GM10248 (cell line): ENCODE measurements around the gene PCNX2.

Source experiments
- CTCF ChIA-PET: fragments of 300-600 bp; sonication (Branson Sonifier 250); formaldehyde crosslinking; extraction: SDS; loops from one replicate; lab custom pipeline; 2021; ENCODE audit warnings: antibody characterized with exemption; lab: Yijun Ruan, JAX
- POLR2A ChIA-PET: fragments of 350-650 bp; sonication (Branson Sonifier 250); formaldehyde crosslinking; extraction: SDS; loops from one replicate; lab custom pipeline; 2020; ENCODE audit warnings: antibody characterized with exemption; lab: Yijun Ruan, JAX
- DNase-seq: peaks from one replicate; pipeline ENCODE4 v3.0.0; 2012; ENCODE audit errors: extremely low spot score
- CTCF ChIP-seq: IDR thresholded peaks from 2 replicates; pipeline ENCODE4 v1.5.1; 2012; ENCODE audit warnings: mild to moderate bottlenecking, low read depth; ENCODE audit errors: extremely low read depth, missing control alignments, control extremely low read depth

Gene PCNX2

GRCh38 chr1:232978815-232979214 is 316.7 kb downstream of the PCNX2 start:
- peak; percentile 6 for DNase-seq
- TF ChIP-seq CTCF, result no peak
- ChIA-PET POLR2A (no interaction called here), CTCF (interaction anchor here (1.0 kb wide), 1 partner anchor 13 kb away, joined by 3 read pairs; no protein-coding TSS in a partner anchor)

GRCh38 chr1:232978091-232978634 is 317.4 kb downstream of the PCNX2 start:
- DNase-seq, result peak; percentile 15
- ChIA-PET CTCF (no interaction called here), POLR2A (no interaction called here)
- no peak for TF ChIP-seq CTCF

- CTCF ChIA-PET, result no interaction called here
- no peak for TF ChIP-seq CTCF
- DNase-seq, result no peak
- POLR2A ChIA-PET, result no interaction called here
Observed at GRCh38 chr1:232974971-232975370, 320.6 kb downstream of the PCNX2 start.

GRCh38 chr1:232973652-232974611 is 321.6 kb downstream of the PCNX2 start:
- no peak for DNase-seq
- no peak for TF ChIP-seq CTCF
- CTCF ChIA-PET, result no interaction called here
- POLR2A ChIA-PET, result no interaction called here

GRCh38 chr1:232970508-232970907 is 325.0 kb downstream of the PCNX2 start:
- DNase-seq, result no peak
- TF ChIP-seq CTCF, result no peak
- ChIA-PET POLR2A (no interaction called here), CTCF (interaction anchor here (8.9 kb wide), 1 partner anchor 16 kb away, joined by 74 read pairs; no protein-coding TSS in a partner anchor)

- DNase-seq, result no peak
- CTCF ChIA-PET, result interaction anchor here (8.9 kb wide), 1 partner anchor 16 kb away, joined by 74 read pairs; no protein-coding TSS in a partner anchor
- TF ChIP-seq CTCF, result no peak
- POLR2A ChIA-PET, result no interaction called here
Observed at GRCh38 chr1:232969799-232970198, 325.7 kb downstream of the PCNX2 start.
